Measurements from ENCODE around the gene PDE4D.
A peak's percentile ranks its signal among the peaks of the same experiment; 100 is the strongest.

Gene PDE4D

DNA sequence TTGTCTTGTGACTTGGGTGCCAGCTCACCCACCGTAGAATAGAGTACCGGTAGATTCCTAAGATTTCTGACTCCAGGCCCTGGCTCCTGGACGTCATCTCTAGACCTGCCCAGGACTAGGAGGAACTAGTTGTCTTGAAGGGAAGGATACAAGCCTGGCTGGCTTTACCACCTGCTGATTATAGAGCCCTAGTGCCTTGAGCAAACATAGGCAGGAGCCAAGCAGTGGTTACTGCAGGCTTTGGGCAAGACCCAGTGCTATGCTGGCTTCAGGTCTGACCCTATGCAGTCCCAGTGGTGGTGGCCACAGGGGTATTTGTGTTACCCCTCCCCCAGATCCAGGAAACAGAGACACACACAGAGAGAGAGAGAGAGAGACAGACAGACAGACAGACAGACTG, 606.2 kb downstream of the PDE4D start:
- no peaks in the 10 kb centered on the region for H3K4me1 Mint-ChIP-seq (ENCODE audit: low read depth)
- no peak overlapping the region for H3K27ac Mint-ChIP-seq
- no peaks in the 10 kb centered on the region for H3K36me3 Mint-ChIP-seq (ENCODE audit: low read depth)
- no peak overlapping the region for H3K4me3 Mint-ChIP-seq
- H3K27me3 Mint-ChIP-seq, result no peaks in the 10 kb centered on the region
- H3K9me3 Mint-ChIP-seq, result no peaks in the 10 kb centered on the region
- intact Hi-C loops (cut with micrococcal nuclease), result no loop called here

DNA sequence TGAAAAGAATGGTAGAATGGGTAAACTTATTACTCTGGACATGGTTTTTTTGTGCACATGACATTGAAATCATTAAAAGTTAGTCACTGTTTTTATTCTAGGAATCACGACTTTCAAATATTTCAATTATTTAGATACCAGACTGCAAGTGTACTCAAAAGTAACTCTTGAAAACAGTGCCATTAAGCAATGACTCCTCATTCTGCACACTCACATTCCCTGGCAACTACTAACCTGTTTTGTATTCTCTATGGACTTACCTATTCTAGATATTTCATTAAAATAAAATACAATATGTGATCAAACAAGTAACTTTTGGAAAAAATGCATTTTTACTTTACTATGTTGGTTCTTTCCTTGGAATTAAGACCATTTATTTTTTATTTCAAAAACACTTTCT, 607.0 kb downstream of the PDE4D start:
- no peaks in the 10 kb centered on the region for H3K4me1 Mint-ChIP-seq (ENCODE audit: low read depth)
- intact Hi-C loops (cut with micrococcal nuclease), result no loop called here
- H3K4me3 Mint-ChIP-seq, result no peak overlapping the region
- no peak overlapping the region for H3K27ac Mint-ChIP-seq
- no peaks in the 10 kb centered on the region for H3K27me3 Mint-ChIP-seq
- no peaks in the 10 kb centered on the region for H3K36me3 Mint-ChIP-seq (ENCODE audit: low read depth)
- H3K9me3 Mint-ChIP-seq, result no peaks in the 10 kb centered on the region

DNA sequence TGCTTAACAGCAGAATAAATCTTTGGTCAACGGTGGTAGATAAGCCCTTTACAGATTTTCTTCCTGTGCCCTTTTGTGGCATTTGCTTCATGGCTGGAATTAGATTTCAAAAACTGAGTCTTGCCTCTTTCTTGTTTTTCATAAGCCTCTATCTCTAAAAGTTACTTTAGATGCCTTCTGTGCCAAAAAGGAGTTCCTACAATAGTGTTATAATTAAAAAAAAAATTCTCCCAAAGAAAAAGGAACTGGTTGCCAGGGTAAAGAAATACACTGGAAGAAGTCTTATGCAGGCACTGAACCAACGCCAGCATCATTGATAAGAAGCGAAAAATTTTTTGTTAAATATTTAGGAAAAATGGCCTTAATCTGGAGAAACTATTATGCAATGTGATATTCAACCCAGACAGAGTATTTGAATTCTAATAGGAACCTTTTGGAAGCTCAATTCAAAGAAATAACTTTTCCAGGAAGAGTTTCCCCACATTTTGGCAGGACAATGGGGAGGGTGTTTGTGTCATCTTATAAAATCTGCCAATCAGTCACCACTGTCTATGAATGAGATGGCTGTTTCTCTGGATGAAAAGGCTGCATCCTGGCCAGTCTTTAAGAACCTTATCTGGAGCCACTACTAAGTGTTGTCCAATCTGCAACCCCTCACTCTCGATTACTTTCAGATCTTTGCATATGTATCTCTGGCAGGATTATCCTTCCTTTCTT, 608.1 kb downstream of the PDE4D start:
- intact Hi-C loops (cut with micrococcal nuclease), result no loop called here
- Mint-ChIP-seq H3K36me3 (ENCODE audit: low read depth) (no peaks in the 10 kb centered on the region), H3K27ac (no peak overlapping the region), H3K4me3 (no peak overlapping the region), H3K27me3 (no peaks in the 10 kb centered on the region), H3K4me1 (ENCODE audit: low read depth) (no peaks in the 10 kb centered on the region), H3K9me3 (no peaks in the 10 kb centered on the region)

DNA sequence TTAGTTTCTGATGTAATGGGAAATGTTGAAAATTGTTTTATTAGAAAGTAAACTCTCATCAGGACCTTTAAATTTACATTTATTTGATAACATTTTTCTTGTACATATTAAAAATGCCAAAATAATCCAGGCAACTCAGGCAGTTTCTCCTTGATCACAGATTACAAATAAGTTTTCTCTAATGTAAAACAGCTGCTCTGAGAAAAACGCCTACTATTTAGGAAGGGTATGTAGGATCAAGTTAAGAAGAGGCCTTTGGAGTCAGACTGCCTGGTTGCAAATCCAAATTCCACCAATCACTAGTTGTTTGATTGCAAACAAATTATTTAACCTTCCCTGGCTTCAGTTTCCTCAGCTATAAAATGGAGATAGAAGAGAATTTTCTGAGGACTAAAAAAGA, 610.8 kb downstream of the PDE4D start:
- intact Hi-C loops (cut with micrococcal nuclease), result no loop called here

DNA sequence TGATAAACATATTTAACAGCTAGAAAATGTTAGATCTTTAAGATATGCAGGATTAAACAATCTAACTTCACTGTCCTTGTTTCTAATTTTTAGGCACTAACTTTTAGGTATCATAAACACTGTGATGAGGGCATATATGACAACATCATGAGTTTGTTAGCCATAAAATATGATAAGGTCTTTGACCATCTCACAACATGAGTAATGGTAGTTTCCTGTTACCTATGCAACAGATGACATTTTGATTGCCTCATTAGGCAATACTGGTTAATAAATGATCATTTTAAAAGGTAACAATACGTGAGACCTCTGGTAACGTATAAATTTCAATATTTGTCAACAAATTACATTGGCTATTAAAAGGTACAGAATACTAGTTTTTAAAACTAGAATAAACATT, 613.5 kb downstream of the PDE4D start:
- Mint-ChIP-seq H3K9me3 (no peaks in the 10 kb centered on the region), H3K27ac (no peak overlapping the region), H3K4me1 (ENCODE audit: low read depth) (peaks cover 10% of the 10 kb centered on the region), H3K36me3 (ENCODE audit: low read depth) (no peaks in the 10 kb centered on the region), H3K27me3 (peaks cover 4% of the 10 kb centered on the region), H3K4me3 (no peak overlapping the region)
- intact Hi-C loops (cut with micrococcal nuclease), result no loop called here

More for the DNA sequence above, 610.8 kb downstream of the PDE4D start:
- Mint-ChIP-seq H3K36me3 (ENCODE audit: low read depth) (no peaks in the 10 kb centered on the region), H3K27me3 (no peaks in the 10 kb centered on the region), H3K4me3 (no peak overlapping the region), H3K27ac (no peak overlapping the region), H3K4me1 (ENCODE audit: low read depth) (no peaks in the 10 kb centered on the region), H3K9me3 (no peaks in the 10 kb centered on the region)

DNA sequence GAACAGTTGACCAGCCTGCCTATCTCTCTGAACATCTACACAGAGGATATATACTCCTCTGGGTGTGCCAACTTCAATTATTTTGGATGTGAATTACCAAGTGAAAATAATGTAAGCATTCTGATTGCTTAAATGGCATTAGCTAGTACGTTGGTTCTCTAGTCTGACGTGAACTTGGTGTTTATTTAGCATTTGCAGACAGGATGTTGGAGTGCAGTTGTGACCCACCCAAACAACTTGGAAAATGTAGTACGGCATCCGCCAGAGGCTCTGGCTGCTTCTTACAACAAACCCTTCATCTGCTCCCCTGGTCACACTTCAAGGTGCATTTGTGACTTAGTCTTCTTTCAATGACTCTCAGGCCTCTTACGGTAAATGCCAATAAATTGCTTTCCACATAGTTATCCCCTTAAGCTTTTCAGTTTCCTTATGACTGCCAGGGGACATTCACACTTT, 616.6 kb downstream of the PDE4D start:
- Mint-ChIP-seq H3K27ac (no peak overlapping the region), H3K4me1 (ENCODE audit: low read depth) (peaks cover 11% of the 10 kb centered on the region)
- intact Hi-C loops (cut with micrococcal nuclease), result no loop called here

DNA sequence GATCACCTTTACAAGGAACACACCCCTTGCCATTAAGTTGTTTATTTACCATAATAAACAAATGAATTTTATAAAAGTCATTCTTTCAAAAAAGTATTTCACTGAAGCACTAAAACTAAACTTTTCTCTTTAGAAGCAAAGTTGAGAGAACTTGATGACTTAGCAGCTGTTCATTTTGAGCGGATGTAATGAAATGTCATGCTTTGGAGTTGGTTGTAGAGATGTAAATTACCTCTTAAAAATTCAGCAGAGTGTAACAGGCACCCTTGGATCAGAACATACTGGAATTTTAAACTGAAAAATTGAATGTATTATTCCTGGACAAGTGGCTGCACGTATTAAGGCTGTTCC, 617.2 kb downstream of the PDE4D start:
- no peak overlapping the region for H3K4me3 Mint-ChIP-seq
- no peaks in the 10 kb centered on the region for H3K9me3 Mint-ChIP-seq
- H3K4me1 Mint-ChIP-seq (ENCODE audit: low read depth), result peaks cover 11% of the 10 kb centered on the region
- no peaks in the 10 kb centered on the region for H3K36me3 Mint-ChIP-seq (ENCODE audit: low read depth)
- H3K27me3 Mint-ChIP-seq, result peaks cover 4% of the 10 kb centered on the region
- intact Hi-C loops (cut with micrococcal nuclease), result no loop called here
- H3K27ac Mint-ChIP-seq, result no peak overlapping the region

More for the DNA sequence above, 616.6 kb downstream of the PDE4D start:
- peaks cover 4% of the 10 kb centered on the region for H3K27me3 Mint-ChIP-seq
- H3K36me3 Mint-ChIP-seq (ENCODE audit: low read depth), result no peaks in the 10 kb centered on the region
- no peaks in the 10 kb centered on the region for H3K9me3 Mint-ChIP-seq
- H3K4me3 Mint-ChIP-seq, result no peak overlapping the region

DNA sequence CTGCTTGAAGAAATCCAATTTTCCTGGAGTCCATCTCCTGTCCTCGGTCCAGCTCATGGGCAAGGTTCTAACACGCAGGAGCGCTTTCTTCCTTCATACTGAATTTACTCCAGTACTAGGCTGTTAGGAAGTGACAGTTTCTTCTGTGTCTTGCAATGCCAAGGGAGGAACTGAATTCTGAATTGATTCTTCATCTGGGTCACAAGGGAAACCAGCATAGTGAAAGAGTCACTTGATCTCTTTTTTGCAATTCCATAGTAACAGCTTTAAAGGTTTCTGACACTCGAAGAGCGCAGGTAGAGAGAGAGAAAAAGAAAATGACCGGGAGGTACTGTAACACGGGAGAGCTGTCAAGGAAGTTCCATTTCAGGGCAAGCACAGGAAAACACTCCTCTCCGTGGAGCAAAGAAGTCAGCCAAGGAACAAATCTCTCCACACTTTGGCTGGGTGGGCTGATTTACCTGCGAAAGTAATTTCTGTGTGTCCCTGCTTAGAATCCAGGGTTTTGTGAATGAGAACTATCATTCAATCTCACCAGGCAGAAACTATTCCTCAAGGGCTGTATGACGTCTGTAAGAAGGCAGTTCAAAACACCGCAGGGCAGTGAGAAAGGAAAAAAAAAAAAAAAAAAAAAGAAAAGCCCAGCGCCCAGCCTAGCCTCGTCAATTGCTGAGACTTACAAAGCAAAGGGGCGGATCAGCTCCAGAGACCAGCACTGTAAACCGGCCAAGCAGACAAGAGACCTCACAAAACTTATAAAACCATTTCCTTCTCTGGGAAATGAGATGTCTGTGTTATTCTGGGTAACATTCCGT, 617.8 kb downstream of the PDE4D start:
- intact Hi-C loops (cut with micrococcal nuclease), result no loop called here
- Mint-ChIP-seq H3K27ac (peak overlapping the region; percentile 83), H3K4me3 (peak overlapping the region; percentile 86), H3K27me3 (peaks cover 4% of the 10 kb centered on the region), H3K36me3 (ENCODE audit: low read depth) (no peaks in the 10 kb centered on the region), H3K4me1 (ENCODE audit: low read depth) (peaks cover 11% of the 10 kb centered on the region), H3K9me3 (no peaks in the 10 kb centered on the region)

DNA sequence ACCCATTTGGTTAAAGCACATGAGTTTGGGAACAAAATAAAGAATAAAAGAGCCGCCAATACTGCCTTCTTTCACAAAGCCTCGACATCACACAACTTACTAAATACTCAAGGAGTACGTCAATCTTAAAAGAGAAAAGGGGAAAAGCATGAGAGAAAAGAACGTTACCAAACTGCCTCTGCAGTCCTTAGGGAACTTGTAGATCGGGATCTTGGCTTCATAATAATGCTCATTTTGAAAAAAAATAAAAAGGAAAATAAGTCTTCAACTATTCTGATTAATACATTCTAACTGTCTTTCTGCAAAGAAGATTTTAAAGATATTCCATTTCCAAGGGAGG, 618.4 kb downstream of the PDE4D start:
- no peaks in the 10 kb centered on the region for H3K36me3 Mint-ChIP-seq (ENCODE audit: low read depth)
- H3K27ac Mint-ChIP-seq, result peak overlapping the region; percentile 83
- H3K4me3 Mint-ChIP-seq, result peak overlapping the region; percentile 86
- H3K9me3 Mint-ChIP-seq, result no peaks in the 10 kb centered on the region
- intact Hi-C loops (cut with micrococcal nuclease), result no loop called here
- H3K27me3 Mint-ChIP-seq, result peaks cover 4% of the 10 kb centered on the region
- peaks cover 11% of the 10 kb centered on the region for H3K4me1 Mint-ChIP-seq (ENCODE audit: low read depth)

DNA sequence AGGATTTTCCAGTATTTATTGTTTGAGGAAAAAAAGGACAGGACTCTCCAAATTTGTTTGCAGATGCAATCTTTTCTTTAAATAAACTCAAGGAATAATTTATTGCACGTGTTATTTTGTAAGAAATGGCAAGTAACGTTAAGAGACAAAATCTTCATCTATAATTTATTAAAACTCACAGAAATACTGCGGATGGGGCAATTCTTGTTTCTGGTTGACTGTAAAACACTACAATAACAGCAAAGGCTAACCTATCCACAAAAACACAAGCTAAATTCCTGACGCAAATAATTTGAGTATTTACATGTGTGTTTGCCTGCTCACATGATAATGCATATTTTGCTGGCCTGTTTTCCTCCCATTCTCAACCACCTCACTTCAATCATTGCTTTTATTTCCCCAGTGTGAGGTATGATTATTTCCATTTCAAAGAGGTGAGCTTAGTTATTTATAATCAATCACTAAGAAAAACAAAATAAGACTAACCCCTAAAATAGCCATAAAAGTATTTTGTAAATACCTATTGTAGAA, 619.4 kb downstream of the PDE4D start:
- Mint-ChIP-seq H3K4me1 (ENCODE audit: low read depth) (peaks cover 11% of the 10 kb centered on the region), H3K27ac (no peak overlapping the region), H3K36me3 (ENCODE audit: low read depth) (no peaks in the 10 kb centered on the region), H3K27me3 (peaks cover 4% of the 10 kb centered on the region), H3K4me3 (no peak overlapping the region), H3K9me3 (no peaks in the 10 kb centered on the region)
- intact Hi-C loops (cut with micrococcal nuclease), result no loop called here

DNA sequence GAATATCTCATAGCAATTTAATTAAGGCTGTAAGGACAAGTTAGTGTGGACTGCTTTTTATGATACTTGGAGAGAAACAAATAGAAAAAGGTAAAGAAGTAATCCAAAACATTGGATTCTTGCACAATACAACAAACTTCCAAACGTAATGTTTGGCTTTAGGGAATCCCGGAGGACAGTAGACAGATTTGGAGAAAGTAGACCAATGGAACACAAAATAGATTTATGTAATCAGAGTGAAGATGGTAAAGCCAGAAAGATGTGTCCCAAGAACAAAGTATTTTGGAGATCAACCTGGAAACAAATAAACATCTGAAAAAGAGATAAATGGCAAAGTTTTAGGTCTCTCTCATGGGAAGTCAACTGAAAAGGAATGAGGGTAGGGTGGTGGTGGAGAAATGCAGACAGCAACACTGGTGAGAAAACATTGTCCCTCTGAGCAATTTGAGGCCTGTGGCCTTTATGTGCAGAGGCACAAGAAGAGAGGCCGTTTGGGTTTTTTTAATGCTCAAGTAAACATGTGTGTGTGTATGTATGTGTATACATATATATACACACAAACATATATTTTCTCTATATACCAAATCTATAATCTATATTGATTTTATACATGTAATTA, 620.6 kb downstream of the PDE4D start:
- Mint-ChIP-seq H3K27me3 (peaks cover 4% of the 10 kb centered on the region), H3K4me1 (ENCODE audit: low read depth) (peaks cover 17% of the 10 kb centered on the region), H3K9me3 (no peaks in the 10 kb centered on the region), H3K27ac (no peak overlapping the region), H3K36me3 (ENCODE audit: low read depth) (no peaks in the 10 kb centered on the region), H3K4me3 (no peak overlapping the region)
- intact Hi-C loops (cut with micrococcal nuclease), result no loop called here

DNA sequence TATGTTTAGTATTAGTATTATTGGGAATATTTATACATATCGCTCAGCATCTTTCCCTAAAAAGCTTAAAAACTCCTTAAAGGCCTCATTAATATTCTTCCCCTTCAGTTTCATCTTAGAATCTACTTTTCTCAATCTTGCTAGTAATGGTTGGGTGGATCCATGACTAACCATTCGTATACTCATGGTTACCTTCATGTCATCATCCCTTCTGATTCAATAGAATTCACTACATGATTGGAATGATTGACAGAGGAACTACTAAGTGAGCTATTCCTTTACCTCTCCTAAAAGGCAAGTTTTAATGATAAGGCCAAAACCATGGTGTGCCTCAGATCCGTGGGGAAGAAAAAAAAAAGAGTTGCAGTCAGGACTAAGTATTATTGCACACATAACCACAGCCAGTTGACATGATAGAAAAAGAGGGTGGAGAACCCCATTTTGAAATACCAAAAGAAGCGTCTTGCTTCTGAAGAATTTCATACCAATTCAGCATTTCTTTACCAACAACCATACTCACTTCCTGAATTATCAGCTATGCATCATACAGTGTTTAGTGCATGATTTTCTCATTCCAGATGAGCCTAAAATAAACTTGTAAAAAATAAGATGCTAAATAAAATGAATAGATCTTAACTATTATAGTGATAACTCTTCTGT, 624.6 kb downstream of the PDE4D start:
- Mint-ChIP-seq H3K4me3 (no peak overlapping the region), H3K9me3 (no peaks in the 10 kb centered on the region), H3K4me1 (ENCODE audit: low read depth) (peaks cover 5% of the 10 kb centered on the region), H3K27me3 (no peaks in the 10 kb centered on the region), H3K27ac (no peak overlapping the region), H3K36me3 (ENCODE audit: low read depth) (no peaks in the 10 kb centered on the region)
- intact Hi-C loops (cut with micrococcal nuclease), result no loop called here

DNA sequence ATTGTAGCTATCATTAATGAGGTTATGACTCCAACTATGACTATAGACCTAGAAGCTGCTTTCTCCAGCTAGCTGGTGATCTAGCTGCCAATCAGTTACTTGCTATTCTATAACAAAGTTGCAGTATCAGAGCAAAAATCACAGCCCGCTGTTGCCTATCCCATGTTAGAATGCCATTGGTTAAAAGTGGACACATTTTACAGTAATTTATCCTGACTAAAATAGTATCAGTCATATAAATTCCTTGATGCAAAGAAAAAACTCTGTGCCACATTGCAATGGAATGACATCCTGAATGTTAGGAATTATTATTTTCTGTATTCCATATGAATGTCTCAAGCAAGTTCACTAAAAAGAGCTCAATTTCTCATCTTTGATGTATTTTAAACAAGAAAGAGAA, 626.5 kb downstream of the PDE4D start:
- peaks cover 5% of the 10 kb centered on the region for H3K4me1 Mint-ChIP-seq (ENCODE audit: low read depth)
- H3K36me3 Mint-ChIP-seq (ENCODE audit: low read depth), result no peaks in the 10 kb centered on the region
- H3K27ac Mint-ChIP-seq, result no peak overlapping the region
- no peaks in the 10 kb centered on the region for H3K27me3 Mint-ChIP-seq
- H3K9me3 Mint-ChIP-seq, result no peaks in the 10 kb centered on the region
- no peak overlapping the region for H3K4me3 Mint-ChIP-seq
- intact Hi-C loops (cut with micrococcal nuclease), result no loop called here

DNA sequence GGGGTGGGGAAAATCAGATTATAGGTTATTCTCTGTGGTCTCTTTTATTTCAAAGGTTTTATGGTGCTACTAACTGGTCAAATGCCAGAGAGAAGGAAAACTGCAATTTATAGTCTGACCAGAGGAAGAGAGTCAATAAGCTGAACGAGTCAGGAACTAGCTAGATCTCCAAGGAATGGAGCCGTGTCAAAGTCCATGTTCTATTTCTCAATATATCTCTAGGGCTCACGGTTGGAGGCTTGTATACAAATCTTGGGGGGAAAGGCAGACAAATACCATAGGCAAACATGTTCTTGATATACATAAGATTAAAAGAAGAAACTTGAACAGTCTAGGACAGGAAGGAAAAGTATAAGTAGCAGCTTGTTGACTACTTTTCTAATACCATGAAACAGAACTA, 627.1 kb downstream of the PDE4D start:
- H3K9me3 Mint-ChIP-seq, result no peaks in the 10 kb centered on the region
- peaks cover 5% of the 10 kb centered on the region for H3K4me1 Mint-ChIP-seq (ENCODE audit: low read depth)
- H3K27me3 Mint-ChIP-seq, result no peaks in the 10 kb centered on the region
- intact Hi-C loops (cut with micrococcal nuclease), result no loop called here
- no peaks in the 10 kb centered on the region for H3K36me3 Mint-ChIP-seq (ENCODE audit: low read depth)
- no peak overlapping the region for H3K4me3 Mint-ChIP-seq
- no peak overlapping the region for H3K27ac Mint-ChIP-seq

Measured in dendritic cell treated with granulocyte-macrophage colony-stimulating factor and Interleukin-4, amounts not matched to agents 40 ng/mL and 50 ng/mL, for 4 days (primary cell).